ENCODE measurements around the gene MOV10. TPM values are rescaled to one million over a fixed set of nuclear protein-coding genes. Genes with fewer than 3 reads are reported as not detected.
A peak's percentile ranks its signal among the peaks of the same experiment; 100 is the strongest.

Gene MOV10
- total and polyA plus RNA-seq, 2 of the 13 experiments (the other 11 are each of a cell fraction or from before 2014, with no cell fraction given) = 56.4 to 58.2 TPM

GRCh38 chr1:112722601-112723510 is 48.4 kb downstream of the MOV10 start:
- H3K9ac ChIP-seq (ENCODE audit: insufficient read depth, low read depth, low read length) = no peak overlapping the region; the same call in 1 of the 2 replicates
- no peak overlapping the region for H3K27ac ChIP-seq (ENCODE audit: extremely low read length, insufficient read depth, low read length)
- H4K20me1 ChIP-seq (ENCODE audit: insufficient read depth, low read length) = no peaks in the 10 kb centered on the region
- BruUV-seq (replicated peaks) = no TSS peak
- no peak overlapping the region for H2AFZ ChIP-seq (ENCODE audit: low read length)
- no peaks in the 10 kb centered on the region for H3K36me3 ChIP-seq (replicated peaks in 1 of 2; ENCODE audit: control insufficient read depth in 1 of 2, insufficient read depth in 2 of 2, low read length in 2 of 2)
- H3K4me1 ChIP-seq (ENCODE audit: insufficient read depth, low read length) = peaks cover 18% of the 10 kb centered on the region
- FAIRE-seq (no peak), DNase-seq (ENCODE audit: low spot score) (no peak), ATAC-seq (peak; percentile 65)
- WGBS (ENCODE audit: low lambda C conversion rate) = 10% methylated on average over 9 of the region's 35 CpGs
- peak overlapping the region; percentile 84 for H3K4me2 ChIP-seq (ENCODE audit: low read depth, low read length)
- CTCF ChIA-PET (ENCODE audit: low intra/inter-chr PET ratio, low total read pairs) = interaction anchor here (1.9 kb wide), 1 partner anchor 82 kb away, joined by 7 read pairs; no protein-coding TSS in a partner anchor
- peak overlapping the region; percentile 40 to 65 (median 41); a peak in 5 of 6 replicates for H3K4me3 ChIP-seq (replicated peaks in 1 of 3; ENCODE audit: insufficient read depth in 1 of 3, low read depth in 2 of 3, low read length in 3 of 3)
- peaks cover 1 to 36% of the 10 kb centered on the region in 2 experiments; a peak in 4 of 5 replicates for H3K27me3 ChIP-seq (ENCODE audit: control insufficient read depth in 1 of 2, insufficient read depth in 2 of 2, low read length in 2 of 2)
- intact Hi-C loops (cut with micrococcal nuclease; ENCODE audit: unreplicated experiment) (no loop called here), in situ Hi-C loops (cut with HindIII; ENCODE audit: extremely low pct_ligation_motif_present, low pct_unique_long_range_greater_than_20kb) (loop anchor here (25.0 kb wide), 1 partner anchor 314 kb away; no protein-coding TSS in a partner anchor)
- H3K9me3 ChIP-seq (ENCODE audit: low read length) = no peaks in the 10 kb centered on the region
- POLR2A ChIA-PET = no interaction called here
- no peaks in the 10 kb centered on the region for H3K79me2 ChIP-seq (ENCODE audit: insufficient read depth, low read length)
- TF ChIP-seq ZNF580 (CRISPR knock-in tag; IDR thresholded peaks at IDR 0.05; ENCODE audit: borderline replicate concordance, low read depth) (no peak), SP2 (CRISPR knock-in tag; IDR thresholded peaks at IDR 0.05) (no peak), ZUFSP (CRISPR knock-in tag; IDR thresholded peaks at IDR 0.05; ENCODE audit: borderline replicate concordance) (no peak), HOMEZ (CRISPR knock-in tag; IDR thresholded peaks at IDR 0.05; ENCODE audit: low read depth) (no peak), ZNF740 (CRISPR knock-in tag; IDR thresholded peaks at IDR 0.05) (no peak), SIN3B (IDR thresholded peaks at IDR 0.05; ENCODE audit: low read length) (no peak), HMGXB3 (CRISPR knock-in tag; IDR thresholded peaks at IDR 0.05; ENCODE audit: borderline replicate concordance) (no peak), ELK4 (CRISPR knock-in tag; IDR thresholded peaks at IDR 0.05; ENCODE audit: borderline replicate concordance) (no peak), XRCC5 (optimal IDR thresholded peaks at IDR 0.05; ENCODE audit: low read length) (peak; percentile 23)
